Measurements from ENCODE around the gene GMEB1. TPM values are rescaled to one million over a fixed set of nuclear protein-coding genes. Genes with fewer than 3 reads are reported as not detected.

GMEB1 gene
- total and polyA plus RNA-seq, 2 donors from 2014 or later = 4.0 to 14.9 TPM

GRCh38 chr1:28656335-28656734 lies 12.2 kb upstream of the GMEB1 start:
- Histone ChIP-seq H3K27ac (ENCODE audit: low read depth in 2 of 2, low read length in 2 of 2) (no peak overlapping the region), H3K27me3 (ENCODE audit: control insufficient read depth, insufficient read depth, low read length) (no peaks in the 10 kb centered on the region), H3K4me3 (ENCODE audit: low read length in 3 of 3) (no peak overlapping the region), H3K36me3 (ENCODE audit: control insufficient read depth in 2 of 3, insufficient read depth in 3 of 3, low read length in 3 of 3) (no peaks in the 10 kb centered on the region), H3K9ac (ENCODE audit: low read length in 3 of 3) (no peak overlapping the region), H3K4me1 (ENCODE audit: control insufficient read depth in 2 of 3, insufficient read depth in 2 of 3, low read depth in 1 of 3, low read length in 3 of 3) (no peaks in the 10 kb centered on the region), H3K9me3 (ENCODE audit: control insufficient read depth in 2 of 3, insufficient read depth in 1 of 3, low read length in 3 of 3) (no peaks in the 10 kb centered on the region)
- TF ChIP-seq CTCF (IDR thresholded peaks at IDR 0.05; ENCODE audit: borderline replicate concordance, extremely low read depth, insufficient read depth) = no peak
- DNase-seq = no peak
- no peak for FAIRE-seq
- intact Hi-C loops (cut with DNase I) = no loop called here

- Histone ChIP-seq H3K4me1 (ENCODE audit: control insufficient read depth in 2 of 3, insufficient read depth in 2 of 3, low read depth in 1 of 3, low read length in 3 of 3) (peaks cover 0 to 4% (median 4%) of the 10 kb centered on the region in 3 donors), H3K27ac (ENCODE audit: low read depth in 2 of 2, low read length in 2 of 2) (no peak overlapping the region), H3K36me3 (ENCODE audit: control insufficient read depth in 2 of 3, insufficient read depth in 3 of 3, low read length in 3 of 3) (no peaks in the 10 kb centered on the region), H3K9ac (ENCODE audit: low read length in 3 of 3) (no peak overlapping the region), H3K9me3 (ENCODE audit: control insufficient read depth in 2 of 3, insufficient read depth in 1 of 3, low read length in 3 of 3) (no peaks in the 10 kb centered on the region), H3K4me3 (ENCODE audit: low read length in 3 of 3) (no peak overlapping the region), H3K27me3 (ENCODE audit: control insufficient read depth, insufficient read depth, low read length) (no peaks in the 10 kb centered on the region)
- intact Hi-C loops (cut with DNase I) = no loop called here
- FAIRE-seq = no peak
- no peak for TF ChIP-seq CTCF (IDR thresholded peaks at IDR 0.05; ENCODE audit: borderline replicate concordance, extremely low read depth, insufficient read depth)
- DNase-seq = no peak
Measured at GRCh38 chr1:28663871-28664470, 4.6 kb upstream of the GMEB1 start.

GRCh38 chr1:28666806-28667205 lies 1.8 kb upstream of the GMEB1 start:
- H3K9me3 ChIP-seq (ENCODE audit: control insufficient read depth in 2 of 3, insufficient read depth in 1 of 3, low read length in 3 of 3) = no peaks in the 10 kb centered on the region
- FAIRE-seq (no peak), DNase-seq (no peak)
- H3K27me3 ChIP-seq (ENCODE audit: control insufficient read depth, insufficient read depth, low read length) = no peaks in the 10 kb centered on the region
- no peak overlapping the region for H3K27ac ChIP-seq (ENCODE audit: low read depth in 2 of 2, low read length in 2 of 2)
- no peak overlapping the region for H3K4me3 ChIP-seq (ENCODE audit: low read length in 3 of 3)
- intact Hi-C loops (cut with DNase I) = no loop called here
- H3K9ac ChIP-seq (ENCODE audit: low read length in 3 of 3) = no peak overlapping the region
- no peak for TF ChIP-seq CTCF (IDR thresholded peaks at IDR 0.05; ENCODE audit: borderline replicate concordance, extremely low read depth, insufficient read depth)
- H3K36me3 ChIP-seq (ENCODE audit: control insufficient read depth in 2 of 3, insufficient read depth in 3 of 3, low read length in 3 of 3) = no peaks in the 10 kb centered on the region
- H3K4me1 ChIP-seq (ENCODE audit: control insufficient read depth in 2 of 3, insufficient read depth in 2 of 3, low read depth in 1 of 3, low read length in 3 of 3) = peaks cover 0 to 4% (median 4%) of the 10 kb centered on the region in 3 donors

All from kidney (tissue), 14 donors.